ENCODE results near the gene FCMR.

DNA sequence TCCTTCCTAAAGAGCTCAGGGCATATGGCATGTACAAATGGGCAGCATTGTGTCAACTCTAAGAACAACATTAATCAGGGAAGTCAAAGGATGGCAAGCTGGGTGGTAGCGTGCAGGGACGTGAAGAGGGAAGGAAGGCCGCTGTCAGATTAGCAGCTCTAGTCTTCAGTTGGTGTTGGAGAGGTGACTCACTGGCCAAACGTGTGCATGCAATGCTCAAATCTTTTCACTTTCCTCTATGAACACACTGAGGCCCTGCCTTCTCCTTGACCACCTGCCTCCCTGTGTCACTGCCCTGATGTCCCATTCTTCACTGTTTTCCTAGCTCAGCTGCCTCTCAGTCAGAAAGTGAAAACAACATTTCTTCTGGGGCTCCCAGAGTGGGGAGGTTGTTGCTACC, 30.4 kb upstream of the FCMR start:
- TF ChIP-seq, protein P1, sequence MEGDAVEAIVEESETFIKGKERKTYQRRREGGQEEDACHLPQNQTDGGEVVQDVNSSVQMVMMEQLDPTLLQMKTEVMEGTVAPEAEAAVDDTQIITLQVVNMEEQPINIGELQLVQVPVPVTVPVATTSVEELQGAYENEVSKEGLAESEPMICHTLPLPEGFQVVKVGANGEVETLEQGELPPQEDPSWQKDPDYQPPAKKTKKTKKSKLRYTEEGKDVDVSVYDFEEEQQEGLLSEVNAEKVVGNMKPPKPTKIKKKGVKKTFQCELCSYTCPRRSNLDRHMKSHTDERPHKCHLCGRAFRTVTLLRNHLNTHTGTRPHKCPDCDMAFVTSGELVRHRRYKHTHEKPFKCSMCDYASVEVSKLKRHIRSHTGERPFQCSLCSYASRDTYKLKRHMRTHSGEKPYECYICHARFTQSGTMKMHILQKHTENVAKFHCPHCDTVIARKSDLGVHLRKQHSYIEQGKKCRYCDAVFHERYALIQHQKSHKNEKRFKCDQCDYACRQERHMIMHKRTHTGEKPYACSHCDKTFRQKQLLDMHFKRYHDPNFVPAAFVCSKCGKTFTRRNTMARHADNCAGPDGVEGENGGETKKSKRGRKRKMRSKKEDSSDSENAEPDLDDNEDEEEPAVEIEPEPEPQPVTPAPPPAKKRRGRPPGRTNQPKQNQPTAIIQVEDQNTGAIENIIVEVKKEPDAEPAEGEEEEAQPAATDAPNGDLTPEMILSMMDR (conservative IDR thresholded peaks at IDR 0.05; ENCODE audit: low read depth, low read length) = no peak
- no peak for TF ChIP-seq EZH2 (IDR thresholded peaks at IDR 0.05; ENCODE audit: low read length, unreplicated experiment)
- no peak for TF ChIP-seq EZH2phosphoT487 (IDR thresholded peaks at IDR 0.05; ENCODE audit: borderline replicate concordance, low read length)

Measured in PC-3 (cell line).